Occipital lobe (tissue), 3 donors: ENCODE data around the gene DNAJC12. TPM values are rescaled to one million over a fixed set of nuclear protein-coding genes. Genes with fewer than 3 reads are reported as not detected.
"Not testable (repeated sequence)": the region's sequence is repeated elsewhere in the genome, so short reads cannot be mapped to it uniquely, and the experiment has no call there.

Source experiments
- DNase-seq: peaks from one replicate; lab custom pipeline; 2025; lab: John Stamatoyannopoulos, UW
- small RNA-seq: library from RNA; depleted of rRNA; stranded (forward); fragments of <200 nt; gene quantifications from one replicate; pipeline ENCODE3, GENCODE V24; 2014
- total RNA-seq: library from RNA; depleted of rRNA; stranded (reverse); fragments of >200 nt; gene quantifications from one replicate; pipeline ENCODE4 v1.2.3, GENCODE V29; 2014

The DNAJC12 gene
- total RNA-seq, 1 donor from 2014 or later, result 1.7 TPM

DNA sequence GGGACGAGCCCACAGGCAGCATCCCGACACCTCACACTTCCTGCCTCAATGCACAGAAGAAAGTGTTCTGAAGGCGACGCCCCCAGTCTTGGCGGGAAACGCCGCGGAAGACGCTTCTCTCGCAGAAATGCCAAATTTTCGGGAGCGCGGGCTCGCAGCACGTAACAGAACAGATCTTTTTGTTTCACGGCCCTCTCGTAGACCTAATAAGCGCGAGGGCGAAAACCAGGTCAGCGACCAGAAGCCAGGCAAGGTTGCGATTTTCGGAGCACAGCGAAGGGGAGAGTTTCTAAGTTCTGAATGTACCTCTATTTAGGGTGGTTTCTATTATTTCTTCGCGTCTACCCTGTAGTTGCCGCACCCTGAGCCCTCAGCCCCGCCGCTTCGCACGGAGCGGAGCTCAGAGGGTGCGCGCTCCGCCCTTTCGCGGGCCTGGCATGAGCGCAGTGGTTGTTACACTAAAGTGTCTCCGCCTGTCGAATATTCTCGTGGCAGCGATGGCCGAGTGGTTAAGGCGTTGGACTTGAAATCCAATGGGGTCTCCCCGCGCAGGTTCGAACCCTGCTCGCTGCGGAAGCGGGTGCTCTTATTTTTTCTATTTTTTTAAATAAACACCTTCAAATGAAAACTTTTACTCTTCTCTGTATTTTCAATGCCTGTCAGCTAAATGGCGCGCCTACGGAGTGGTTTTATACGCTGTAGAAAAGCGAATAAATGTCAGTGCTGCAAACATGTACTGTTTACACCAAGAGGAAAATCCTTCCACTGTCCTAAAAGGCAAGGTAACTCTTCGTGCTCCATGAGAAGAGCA, 73.8 kb downstream of the DNAJC12 start:
- DNase-seq, result peak; percentile 85

DNA sequence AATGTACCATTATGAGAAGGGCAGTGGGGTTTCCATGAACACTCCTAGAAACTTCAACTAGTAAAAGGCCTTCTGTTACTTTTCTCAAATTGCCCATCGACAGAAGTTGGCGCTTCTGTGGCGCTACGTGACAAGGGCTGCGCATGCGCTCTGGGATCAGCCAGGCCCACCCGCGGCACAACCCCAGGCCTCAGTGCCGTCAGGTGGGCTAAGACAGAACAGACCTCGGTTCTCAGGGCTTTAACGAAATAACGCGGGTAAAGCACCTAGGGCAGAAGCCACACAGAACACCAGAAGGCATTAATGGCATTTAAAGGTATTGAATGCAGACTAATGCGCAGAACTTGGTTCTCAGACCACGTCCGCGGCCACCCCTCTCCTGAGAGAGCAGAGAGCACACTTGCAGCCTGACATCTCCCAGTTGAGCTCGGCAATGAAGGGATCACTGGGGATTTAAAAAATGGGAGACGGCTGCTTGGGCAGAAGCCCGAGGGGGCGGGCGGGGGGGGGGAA, 74.4 kb downstream of the DNAJC12 start:
- DNase-seq, result peak; percentile 78

DNA sequence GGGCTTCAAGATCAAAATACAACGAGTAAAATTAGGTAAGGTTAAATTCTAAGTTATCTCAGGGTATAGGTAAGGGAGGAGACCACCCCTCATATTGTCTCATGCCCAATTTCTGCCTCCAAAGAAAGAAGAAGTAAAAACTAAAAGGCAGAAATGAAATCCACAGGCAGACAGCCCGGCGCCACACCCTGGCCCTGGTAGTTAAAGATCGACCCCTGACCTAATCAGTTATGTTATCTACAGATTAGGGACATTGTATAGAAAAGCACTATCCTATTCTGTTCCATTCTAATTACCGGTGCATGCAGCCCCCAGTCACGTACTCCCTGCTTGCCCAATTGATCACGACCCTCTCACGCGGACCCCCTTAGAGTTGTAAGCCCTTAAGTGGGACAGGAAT, 75.4 kb downstream of the DNAJC12 start:
- DNase-seq, result not testable (repeated sequence)

DNA sequence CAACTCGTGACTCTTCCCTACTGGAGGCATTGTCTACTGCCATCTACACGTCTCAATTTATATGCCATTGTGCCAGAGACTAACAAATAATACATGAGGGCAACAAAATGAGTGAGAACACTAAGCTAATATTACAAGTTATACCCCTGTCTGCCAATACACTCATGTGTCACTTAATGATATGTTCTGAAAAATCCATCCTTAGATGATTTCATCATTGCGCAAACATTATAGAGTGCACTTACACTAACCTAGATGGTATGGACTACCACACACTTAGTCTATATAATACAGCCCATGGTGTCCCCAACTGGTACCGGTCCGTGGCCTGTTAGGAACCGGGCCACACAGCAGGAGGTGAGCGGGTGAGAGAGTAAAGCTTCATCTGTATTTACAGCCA, 77.7 kb downstream of the DNAJC12 start:
- no peak for DNase-seq

Small RNA genes within 50 kb of the gene (small RNA-seq; reads per million reads assigned to genes)
- gene RN7SL394P (not detected), gene RNU6-1250P (not detected), gene RNU6-523P (not detected)

Other genes starting within 250 kb of the DNAJC12 start
- 1.7 TPM for gene CTNNA3, start 142.0 kb downstream of the DNAJC12 start, total RNA-seq
- 43.7 TPM for gene SIRT1, start 46.5 kb upstream of the DNAJC12 start, total RNA-seq
- gene HERC4, start 237.1 kb upstream of the DNAJC12 start, total RNA-seq, result 96.1 TPM